MM.1S (cell line): ENCODE results near the gene CCDC152.

Experiments used
- CTCF ChIP-seq: fragments of 300-600 bp; sonication (generic); IDR thresholded peaks from 2 replicates; pipeline ENCODE4 v1.5.1; 2016; ENCODE audit warnings: antibody characterized with exemption, low read length, mixed read lengths
- EZH2 ChIP-seq: fragments of 300-600 bp; sonication (generic); optimal IDR thresholded peaks from 2 replicates; pipeline ENCODE3; 2017; ENCODE audit warnings: low read depth, mild to moderate bottlenecking, antibody characterized with exemption, low read length, mixed read lengths

GRCh38 chr5:42772265-42772993 lies 15.8 kb downstream of the CCDC152 start:
- TF ChIP-seq CTCF (no peak), EZH2 (no peak)
